ENCODE measurements around the gene TEDC1. TPM values are rescaled to one million over a fixed set of nuclear protein-coding genes. Genes with fewer than 3 reads are reported as not detected.

The TEDC1 gene
- total RNA-seq, 1 experiment from 2014 or later = 17.6 TPM

DNA sequence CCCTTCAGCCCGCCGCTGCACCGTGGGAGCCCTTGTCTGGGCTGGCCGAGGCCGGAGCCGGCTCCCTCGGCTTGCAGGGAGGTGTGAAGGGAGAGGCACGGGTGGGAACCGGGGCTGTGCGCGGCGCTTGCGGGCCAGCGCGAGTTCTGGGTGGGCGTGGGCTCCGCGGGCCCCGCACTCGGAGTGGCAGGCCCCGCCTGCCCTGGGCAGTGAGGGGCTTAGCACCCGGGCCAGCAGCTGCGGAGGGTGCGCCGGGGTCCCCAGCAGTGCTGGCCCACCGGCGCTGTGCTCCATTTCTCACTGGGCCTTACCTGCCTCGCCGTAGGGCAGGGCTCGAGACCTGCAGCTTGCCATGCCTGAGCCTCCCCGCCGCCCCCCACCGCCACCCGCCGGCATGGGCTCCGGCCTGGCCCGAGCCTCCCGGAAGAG lies 56.7 kb downstream of the TEDC1 start:
- H3K4me1 Mint-ChIP-seq (ENCODE audit: insufficient read depth, unreplicated experiment) = no peaks in the 10 kb centered on the region
- BruUV-seq (replicated peaks) = no TSS peak
- peaks cover 43% of the 10 kb centered on the region for H3K27me3 Mint-ChIP-seq (ENCODE audit: insufficient read depth, unreplicated experiment)
- TF ChIP-seq, protein P1, sequence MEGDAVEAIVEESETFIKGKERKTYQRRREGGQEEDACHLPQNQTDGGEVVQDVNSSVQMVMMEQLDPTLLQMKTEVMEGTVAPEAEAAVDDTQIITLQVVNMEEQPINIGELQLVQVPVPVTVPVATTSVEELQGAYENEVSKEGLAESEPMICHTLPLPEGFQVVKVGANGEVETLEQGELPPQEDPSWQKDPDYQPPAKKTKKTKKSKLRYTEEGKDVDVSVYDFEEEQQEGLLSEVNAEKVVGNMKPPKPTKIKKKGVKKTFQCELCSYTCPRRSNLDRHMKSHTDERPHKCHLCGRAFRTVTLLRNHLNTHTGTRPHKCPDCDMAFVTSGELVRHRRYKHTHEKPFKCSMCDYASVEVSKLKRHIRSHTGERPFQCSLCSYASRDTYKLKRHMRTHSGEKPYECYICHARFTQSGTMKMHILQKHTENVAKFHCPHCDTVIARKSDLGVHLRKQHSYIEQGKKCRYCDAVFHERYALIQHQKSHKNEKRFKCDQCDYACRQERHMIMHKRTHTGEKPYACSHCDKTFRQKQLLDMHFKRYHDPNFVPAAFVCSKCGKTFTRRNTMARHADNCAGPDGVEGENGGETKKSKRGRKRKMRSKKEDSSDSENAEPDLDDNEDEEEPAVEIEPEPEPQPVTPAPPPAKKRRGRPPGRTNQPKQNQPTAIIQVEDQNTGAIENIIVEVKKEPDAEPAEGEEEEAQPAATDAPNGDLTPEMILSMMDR (IDR thresholded peaks at IDR 0.05; ENCODE audit: unreplicated experiment) = no peak
- POLR2A ChIA-PET = no interaction called here
- H3K36me3 Mint-ChIP-seq (ENCODE audit: insufficient read depth, unreplicated experiment) = no peaks in the 10 kb centered on the region
- no peak overlapping the region for H3K4me3 Mint-ChIP-seq (ENCODE audit: unreplicated experiment)
- intact Hi-C loops (cut with micrococcal nuclease) = no loop called here
- peaks cover 19% of the 10 kb centered on the region for H3K9me3 Mint-ChIP-seq (ENCODE audit: unreplicated experiment)
- H3K27ac Mint-ChIP-seq (ENCODE audit: low read depth, unreplicated experiment) = no peak overlapping the region
- no peak for DNase-seq (ENCODE audit: unreplicated experiment)
- CTCF ChIA-PET = interaction anchor here (0.7 to 2.0 kb wide), 2 partner anchors 10 to 381 kb away, joined by 3 to 21 read pairs; no protein-coding TSS in a partner anchor

Other genes with a start within 250 kb of the TEDC1 start
- gene BTBD6, start 242.7 kb upstream of the TEDC1 start, total RNA-seq (2022) = 16.7 and 24.5 TPM in 2 replicates
- 30.7 and 34.3 TPM in 2 replicates for gene BRF1, start 190.2 kb upstream of the TEDC1 start, total RNA-seq (2022)
- 49.7 and 57.7 TPM in 2 replicates for gene PACS2, start 176.5 kb upstream of the TEDC1 start, total RNA-seq (2022)
- gene TEX22, start 92.7 kb upstream of the TEDC1 start, total RNA-seq (2022) = 4.1 and 6.2 TPM in 2 replicates
- gene MTA1, start 71.4 kb upstream of the TEDC1 start, total RNA-seq (2022) = 154 and 166 TPM in 2 replicates
- 31.1 and 50.5 TPM in 2 replicates for gene CRIP2, start 16.4 kb upstream of the TEDC1 start, total RNA-seq (2022)
- gene CRIP1, start 4.4 kb upstream of the TEDC1 start, total RNA-seq (2022) = not detected in 2 replicates
- gene TMEM121, start 35.3 kb downstream of the TEDC1 start, total RNA-seq (2022) = 0.34 and 0.68 TPM in 2 replicates